Stimulated activated CD8-positive, alpha-beta memory T cell treated with anti-CD3 and anti-CD28 coated beads, Interleukin-7, amount 100 ng/mL, for 24 hours (primary cell): ENCODE measurements around the gene CLP1.
A peak's percentile ranks its signal among the peaks of the same experiment; 100 is the strongest.

Experiments used
- DNase-seq: peaks from one replicate; pipeline ENCODE4 v3.0.0-alpha.2; 2020; ENCODE audit warnings: low read depth

Gene CLP1

GRCh38 chr11:57657194-57658022 is at the start of gene CLP1:
TSS of gene CLP1 (plus strand) at chr11:57657762. CDS start at chr11:57659477, 1,715 bp downstream.
- DNase-seq = peak; percentile 98

- no peak for DNase-seq
These were observed 47.4 kb upstream of the CLP1 start for GRCh38 chr11:57610170-57610569.

GRCh38 chr11:57614234-57614772 is 43.3 kb upstream of the CLP1 start:
- no peak for DNase-seq

- DNase-seq = no peak
These were observed 42.3 kb upstream of the CLP1 start for GRCh38 chr11:57615308-57615707.

GRCh38 chr11:57616595-57616994 is 41.0 kb upstream of the CLP1 start:
- no peak for DNase-seq

GRCh38 chr11:57618438-57618837 is 39.1 kb upstream of the CLP1 start:
- no peak for DNase-seq

- no peak for DNase-seq
These were observed 38.2 kb upstream of the CLP1 start for GRCh38 chr11:57619331-57619730.

- DNase-seq = no peak
These were observed 37.1 kb upstream of the CLP1 start for GRCh38 chr11:57620467-57620866.

GRCh38 chr11:57622263-57622662 is 35.3 kb upstream of the CLP1 start:
- DNase-seq = no peak

- DNase-seq = no peak
These were observed 32.7 kb upstream of the CLP1 start for GRCh38 chr11:57624864-57625263.

GRCh38 chr11:57626895-57627294 is 30.7 kb upstream of the CLP1 start:
- no peak for DNase-seq

- no peak for DNase-seq
These were observed 27.4 kb upstream of the CLP1 start for GRCh38 chr11:57630171-57630570.

GRCh38 chr11:57632116-57632515 is 25.4 kb upstream of the CLP1 start:
- DNase-seq = no peak

- no peak for DNase-seq
These were observed 24.0 kb upstream of the CLP1 start for GRCh38 chr11:57633394-57634070.

GRCh38 chr11:57634311-57634710 is 23.3 kb upstream of the CLP1 start:
- DNase-seq = no peak

- no peak for DNase-seq
These were observed 22.3 kb upstream of the CLP1 start for GRCh38 chr11:57635246-57635645.

GRCh38 chr11:57637626-57638004 is 19.9 kb upstream of the CLP1 start:
- DNase-seq = no peak

- no peak for DNase-seq
These were observed 19.4 kb upstream of the CLP1 start for GRCh38 chr11:57638005-57638781.

- no peak for DNase-seq
These were observed 18.7 kb upstream of the CLP1 start for GRCh38 chr11:57638811-57639320.

GRCh38 chr11:57639321-57640067 is 18.1 kb upstream of the CLP1 start:
- no peak for DNase-seq

- no peak for DNase-seq
These were observed 17.3 kb upstream of the CLP1 start for GRCh38 chr11:57640068-57640800.
